Esophagus squamous epithelium (tissue), 5 donors: Measurements from ENCODE around the gene MACO1. TPM values are rescaled to one million over a fixed set of nuclear protein-coding genes. Genes with fewer than 3 reads are reported as not detected.
"Not testable (repeated sequence)": the region's sequence is repeated elsewhere in the genome, so short reads cannot be mapped to it uniquely, and the experiment has no call there.

Experiments used
- DNase-seq: peaks from one replicate; lab custom pipeline; 2025; lab: John Stamatoyannopoulos, UW
- H3K27ac ChIP-seq, 4 donors: fragments of 200-600 bp; sonication (generic); one replicate each; pipeline ENCODE4 v1.5.1; 2016 to 2019; ENCODE audit warnings: mild to moderate bottlenecking in 1 of 4
- H3K27me3 ChIP-seq, 4 donors: fragments of 200-600 bp; sonication (generic); 1 replicate in 3 of 4; 2 replicates in 1 of 4; pipeline versions ENCODE4 v1.5.1 to v1.6.0; 2017 to 2021; ENCODE audit warnings: antibody characterized with exemption in 1 of 4
- H3K36me3 ChIP-seq, 3 donors: fragments of 200-600 bp; sonication (generic); one replicate each; pipeline ENCODE4 v1.5.1; 2016 to 2019
- H3K4me1 ChIP-seq, 3 donors: fragments of 200-600 bp; sonication (generic); one replicate each; pipeline ENCODE4 v1.5.1; 2017 to 2019
- H3K4me3 ChIP-seq, 4 donors: fragments of 200-600 bp; sonication (generic); 1 replicate in 3 of 4; 2 replicates in 1 of 4; pipeline ENCODE4 v1.5.1; 2016 to 2019; ENCODE audit warnings: mild to moderate bottlenecking in 2 of 4, moderate library complexity in 1 of 4
- H3K9me3 ChIP-seq, 3 donors: fragments of 200-600 bp; sonication (generic); one replicate each; pipeline ENCODE4 v1.5.1; 2016 to 2019
- CTCF ChIP-seq, 6 experiments: fragments of 450-650 bp in 4 of 6; fragments of 200-600 bp in 2 of 6; sonication (generic) in 2 of 6; IDR thresholded peaks; one replicate each; pipeline ENCODE4 v1.5.1; 2016 to 2019; ENCODE audit warnings: antibody characterized with exemption in 6 of 6, mild to moderate bottlenecking in 4 of 6, moderate library complexity in 4 of 6
- POLR2A ChIP-seq, 4 donors: fragments of 450-650 bp; IDR thresholded peaks; one replicate each; pipeline ENCODE4 v1.6.1; 2017; ENCODE audit warnings: antibody characterized with exemption in 4 of 4, mild to moderate bottlenecking in 4 of 4, moderate library complexity in 3 of 4
- WGBS, 2 donors: methylation state at CpG; one replicate each; pipeline ENCODE4 v1.1.5; 2018; 5-methylcytosine and 5-hydroxymethylcytosine counted together
- intact Hi-C: fragments of 100-400 bp; cut with DNase I; formaldehyde crosslinking; loops from one replicate; pipeline ENCODE4 v1.15.0; 2022
- total RNA-seq, 4 donors: library from RNA; depleted of rRNA; stranded (reverse); fragments of >200 nt; gene quantifications; one replicate each; pipeline ENCODE4 v1.1.0, GENCODE V29; 2016
- donor health status: DM: yes; HTN: yes; CAD: no.

MACO1 gene
- 10 to 100 TPM; 14.4 to 18.8 (median 14.9) TPM for total RNA-seq

DNA sequence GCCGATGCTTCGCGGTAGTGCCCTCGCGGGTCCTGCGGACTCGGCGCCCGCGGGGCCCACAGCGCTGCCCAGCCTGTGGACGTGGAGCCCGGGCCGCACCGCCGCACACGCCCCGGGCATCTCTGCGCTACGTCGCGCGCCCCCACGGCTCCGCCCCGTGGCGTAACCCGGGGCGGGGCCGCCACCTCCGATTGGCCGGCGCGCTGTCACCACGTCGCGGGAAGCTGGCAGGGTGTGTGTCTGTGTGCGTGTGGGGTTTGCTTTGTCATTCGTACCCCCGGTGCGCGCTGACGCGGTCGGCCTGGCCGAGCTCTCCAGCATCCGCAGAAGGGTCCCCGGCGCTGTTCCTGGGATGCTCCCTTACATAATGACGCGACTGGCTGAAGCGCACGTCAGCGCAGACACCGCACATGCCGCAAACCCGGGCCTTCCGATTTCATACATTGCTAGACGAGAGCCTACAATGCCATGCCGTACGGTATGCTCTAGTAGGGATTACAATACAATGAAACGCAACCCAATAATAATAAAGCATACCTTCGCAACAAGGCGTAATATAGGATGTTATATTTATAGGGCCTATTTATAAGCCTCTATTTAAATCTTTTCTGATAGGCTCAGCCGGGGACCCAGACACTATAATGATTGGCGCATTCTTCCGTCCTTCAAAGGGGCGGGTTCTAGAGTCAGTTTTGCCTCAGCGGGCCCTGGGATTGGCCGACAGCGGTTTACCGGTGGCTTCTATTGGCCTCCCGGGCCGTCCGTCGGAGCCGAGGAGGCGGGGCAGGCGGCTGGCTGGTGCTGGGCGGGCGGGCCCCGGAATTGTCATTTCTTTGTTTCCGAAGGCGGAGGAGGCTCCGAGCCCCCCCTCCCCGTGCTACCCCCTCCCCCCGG is at the start of gene MACO1:
MACO1 (plus strand) TSS at position 825 of the 894 bp plus-strand sequence. CDS start 202 bp downstream, outside the sequence.
- no peaks in the 10 kb centered on the region for H3K36me3 ChIP-seq
- peak within 1 kb of the TSS; percentile 80 to 100 (median 92) for H3K4me3 ChIP-seq
- no peaks in the 10 kb centered on the region for H3K9me3 ChIP-seq
- DNase-seq, result peak; percentile 87
- peak within 1 kb of the TSS; percentile 95 to 99 (median 96) for H3K27ac ChIP-seq
- intact Hi-C loops, result no loop called here
- peak in 2 of 4 donors; percentile 88 to 90 for TF ChIP-seq POLR2A (IDR thresholded peaks at IDR 0.05)
- no peak for TF ChIP-seq CTCF (IDR thresholded peaks at IDR 0.05)
- 0% methylated on average over 10 to 35 of the region's 87 CpGs for WGBS, 2 donors
- no peaks in the 10 kb centered on the region for H3K27me3 ChIP-seq
- H3K4me1 ChIP-seq, result peaks cover 16 to 76% (median 24%) of the 10 kb centered on the region in 3 donors

GRCh38 chr1:25382543-25382942 is 48.2 kb upstream of the MACO1 start:
- H3K4me3 ChIP-seq, intact Hi-C loops, H3K27ac ChIP-seq, DNase-seq, H3K9me3 ChIP-seq, H3K27me3 ChIP-seq, H3K4me1 ChIP-seq, H3K36me3 ChIP-seq: not testable (repeated sequence)
- 81% methylated on average over 1 of the region's 1 CpG; no CpG with 5 or more reads in 1 of the 2 donors for WGBS, 2 donors

DNA sequence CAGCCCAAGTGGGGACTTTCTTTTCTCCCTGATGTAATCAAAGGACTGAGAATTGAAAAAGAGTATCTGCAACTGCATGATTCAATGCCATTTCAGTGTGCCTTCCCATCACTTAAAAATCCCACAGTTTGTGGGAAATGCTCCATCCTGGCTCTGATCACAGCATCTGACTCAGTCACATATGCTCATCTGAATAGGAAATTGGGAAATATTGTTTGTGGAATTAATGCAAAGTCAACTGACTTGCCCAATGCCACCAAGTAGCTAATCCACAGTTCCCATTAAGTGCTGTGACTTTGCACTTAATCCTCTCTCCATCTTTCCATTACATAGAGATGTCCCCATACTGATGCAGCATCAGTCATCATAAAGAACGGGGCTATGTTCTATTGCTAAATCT is 47.6 kb upstream of the MACO1 start:
- H3K9me3 ChIP-seq, H3K4me1 ChIP-seq, H3K27me3 ChIP-seq, DNase-seq, intact Hi-C loops, H3K27ac ChIP-seq, H3K4me3 ChIP-seq, H3K36me3 ChIP-seq: not testable (repeated sequence)
- 92 to 100% methylated on average over 1 of the region's 1 CpG for WGBS, 2 donors

GRCh38 chr1:25383875-25384274 is 46.8 kb upstream of the MACO1 start:
- H3K36me3 ChIP-seq, intact Hi-C loops, H3K9me3 ChIP-seq, H3K27me3 ChIP-seq, DNase-seq, H3K4me3 ChIP-seq, H3K27ac ChIP-seq, H3K4me1 ChIP-seq: not testable (repeated sequence)
- WGBS, 2 donors, result no CpG with 5 or more reads among the region's 1 CpG

GRCh38 chr1:25387096-25387495 is 43.6 kb upstream of the MACO1 start:
- WGBS, 2 donors, result 57 to 62% methylated on average over 4 of the region's 4 CpGs
- H3K4me1 ChIP-seq, intact Hi-C loops, H3K4me3 ChIP-seq, DNase-seq, H3K9me3 ChIP-seq, H3K27ac ChIP-seq, H3K27me3 ChIP-seq, H3K36me3 ChIP-seq: not testable (repeated sequence)

DNA sequence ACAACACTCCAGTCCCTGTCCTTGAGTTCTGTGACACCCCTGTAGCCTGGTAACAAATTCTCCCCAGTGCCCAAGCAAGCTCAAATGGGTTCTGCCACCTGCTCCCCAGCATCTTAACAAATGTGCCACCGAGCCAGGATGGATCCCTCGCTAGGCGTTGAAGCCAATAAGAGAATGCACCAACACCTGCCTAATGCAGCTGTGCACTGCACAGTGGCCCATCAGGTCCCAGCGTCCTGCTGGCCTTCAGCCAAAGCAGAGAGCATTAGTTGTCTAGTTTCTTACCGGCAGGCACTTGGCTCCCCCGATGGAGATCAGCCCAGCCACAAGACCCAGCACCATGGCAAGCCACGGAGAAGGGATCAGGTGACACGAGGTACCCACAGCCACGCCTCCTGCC is 42.0 kb upstream of the MACO1 start:
- WGBS, 2 donors, result 67 to 73% methylated on average over 1 to 9 of the region's 9 CpGs
- intact Hi-C loops, H3K9me3 ChIP-seq, H3K4me3 ChIP-seq, H3K27me3 ChIP-seq, H3K4me1 ChIP-seq, H3K27ac ChIP-seq, H3K36me3 ChIP-seq, DNase-seq: not testable (repeated sequence)

DNA sequence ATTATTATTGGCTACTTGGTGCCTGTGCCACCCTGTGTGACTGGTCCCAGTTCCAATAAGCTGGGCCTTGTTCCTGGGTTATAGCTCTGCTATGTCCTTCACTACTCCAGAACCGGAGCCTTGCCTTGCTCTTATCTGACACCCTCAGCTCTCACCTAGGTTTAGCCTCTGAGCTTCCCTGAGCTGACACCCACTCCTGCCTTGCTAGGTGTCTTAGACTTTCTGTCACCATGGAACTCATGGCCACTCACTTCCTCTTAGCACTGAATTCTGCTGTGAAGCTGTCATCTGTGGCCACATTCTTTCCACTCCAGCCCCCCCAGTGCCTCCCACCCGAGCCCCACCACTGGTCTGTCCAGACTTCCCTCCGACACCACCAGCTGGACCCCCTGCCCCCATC is 41.0 kb upstream of the MACO1 start:
- H3K27me3 ChIP-seq, H3K4me1 ChIP-seq, H3K27ac ChIP-seq, DNase-seq, intact Hi-C loops, H3K9me3 ChIP-seq, H3K36me3 ChIP-seq, H3K4me3 ChIP-seq: not testable (repeated sequence)
- WGBS, 2 donors, result 70 to 76% methylated on average over 3 of the region's 3 CpGs

DNA sequence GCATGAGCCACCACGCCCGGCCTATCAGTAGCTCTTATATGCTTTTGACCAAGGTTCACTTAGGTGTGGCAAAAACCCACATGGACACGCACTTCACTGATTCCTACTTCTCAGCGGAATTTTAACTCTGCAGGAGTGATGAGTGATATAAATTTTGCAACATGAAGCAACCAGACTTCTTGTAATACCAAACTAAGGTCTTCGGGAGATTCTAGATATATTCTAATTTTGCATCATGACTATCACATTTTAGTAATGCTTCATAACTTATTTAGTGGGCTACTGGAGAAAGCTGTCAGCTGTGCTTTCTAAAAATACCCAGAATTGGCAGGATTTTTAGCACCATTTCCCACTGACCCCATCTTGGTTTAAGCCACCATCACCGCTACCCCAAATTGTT is 37.9 kb upstream of the MACO1 start:
- intact Hi-C loops, result no loop called here
- Histone ChIP-seq H3K4me1 (no peaks in the 10 kb centered on the region), H3K4me3 (no peak overlapping the region), H3K36me3 (no peaks in the 10 kb centered on the region), H3K9me3 (no peaks in the 10 kb centered on the region), H3K27me3 (no peaks in the 10 kb centered on the region), H3K27ac (no peak overlapping the region)
- no peak for DNase-seq
- 91 to 95% methylated on average over 6 of the region's 6 CpGs for WGBS, 2 donors
- TF ChIP-seq CTCF (IDR thresholded peaks at IDR 0.05) (no peak), POLR2A (IDR thresholded peaks at IDR 0.05) (no peak)

GRCh38 chr1:25397549-25397948 is 33.1 kb upstream of the MACO1 start:
- WGBS, 2 donors, result 71 to 87% methylated on average over 5 to 6 of the region's 10 CpGs
- intact Hi-C loops, H3K36me3 ChIP-seq, H3K4me1 ChIP-seq, H3K27me3 ChIP-seq, H3K27ac ChIP-seq, DNase-seq, H3K4me3 ChIP-seq, H3K9me3 ChIP-seq: not testable (repeated sequence)

DNA sequence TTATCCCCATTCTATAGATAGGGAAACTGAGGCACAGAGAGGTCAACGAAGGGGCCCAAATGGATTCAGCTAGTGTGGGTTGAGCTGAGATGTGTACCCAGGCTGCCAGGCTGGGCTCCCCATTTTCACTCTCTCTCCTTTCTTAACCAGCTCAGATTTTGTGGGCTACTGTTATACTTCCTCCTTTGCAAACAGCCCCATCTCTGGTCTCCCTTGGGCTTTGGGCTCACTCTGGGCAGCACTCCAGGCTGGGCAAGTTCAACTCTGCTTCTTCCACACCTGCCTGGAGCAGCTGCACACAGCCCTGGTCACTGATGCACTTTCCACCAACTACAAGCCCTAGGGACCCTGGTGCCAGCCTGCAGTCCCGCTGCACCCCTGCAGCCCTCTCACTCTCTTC is 32.6 kb upstream of the MACO1 start:
- intact Hi-C loops, H3K27me3 ChIP-seq, H3K9me3 ChIP-seq, H3K4me1 ChIP-seq, H3K27ac ChIP-seq, H3K4me3 ChIP-seq, DNase-seq, H3K36me3 ChIP-seq: not testable (repeated sequence)
- no CpG with 5 or more reads among the region's 2 CpGs for WGBS, 2 donors
